Adrenal gland (tissue), 12 donors: Measurements from ENCODE around the gene DEF6. TPM values are rescaled to one million over a fixed set of nuclear protein-coding genes. Genes with fewer than 3 reads are reported as not detected.

Source experiments
- DNase-seq, 7 donors: peaks; one replicate each; pipeline ENCODE4 v3.0.0-alpha.2; 2019 to 2020
- H3K27ac ChIP-seq, 5 donors: fragments of 200-600 bp; sonication (generic) in 4 of 5; 1 replicate in 3 of 5; 2 replicates in 2 of 5; pipeline versions ENCODE4 v1.5.1 to v1.8.0; 2016 to 2020; ENCODE audit warnings: mild to moderate bottlenecking in 1 of 5
- H3K27me3 ChIP-seq: fragments of 200-600 bp; 2 replicates; pipeline ENCODE4 v1.8.0; 2021
- H3K36me3 ChIP-seq, 2 donors: fragments of 200-600 bp; replicated peaks in 1 of 2; 1 replicate in 1 of 2; 2 replicates in 1 of 2; pipeline versions ENCODE4 v1.5.1 to v1.8.0; 2018 to 2022
- H3K4me1 ChIP-seq, 2 donors: fragments of 200-600 bp; replicated peaks in 1 of 2; 1 replicate in 1 of 2; 2 replicates in 1 of 2; pipeline versions ENCODE4 v1.5.1 to v1.8.0; 2018 to 2021
- H3K4me3 ChIP-seq, 4 donors: fragments of 200-600 bp; sonication (generic) in 3 of 4; one replicate each; pipeline ENCODE4 v1.5.1; 2016 to 2018
- H3K9me3 ChIP-seq, 3 donors: fragments of 200-600 bp; sonication (generic) in 1 of 3; replicated peaks in 1 of 3; 1 replicate in 2 of 3; 2 replicates in 1 of 3; pipeline versions ENCODE4 v1.5.1 to v1.8.0; 2016 to 2021
- POLR2A ChIP-seq, 2 donors: fragments of 450-650 bp; IDR thresholded peaks; one replicate each; pipeline ENCODE4 v1.6.1; 2017; ENCODE audit warnings: antibody characterized with exemption in 2 of 2, mild to moderate bottlenecking in 2 of 2, moderate library complexity in 1 of 2
- WGBS, 4 donors: extraction: QIAGEN DNeasy Blood & Tissue Kit in 2 of 4; methylation state at CpG; one replicate each; pipeline versions ENCODE4 v1.1.5 to v1.1.7; 2013 to 2017; 5-methylcytosine and 5-hydroxymethylcytosine counted together
- intact Hi-C, 2 donors: fragments of 100-400 bp; cut with DNase I; formaldehyde crosslinking; loops; one replicate each; pipeline versions ENCODE4 v1.14.1 to v1.15.0; 2022 to 2023
- polyA plus RNA-seq, 3 donors: library from polyadenylated mRNA; stranded (reverse); fragments of 200-250 nt in 2 of 3; fragments of 350-450 nt in 1 of 3; fragmentation: Illumina TruSeq in 1 of 3; extraction: RNeasy Lipid Tissue Mini Kit (QIAGEN cat#74804) in 1 of 3; gene quantifications; one replicate each; pipeline ENCODE4 v1.2.3, GENCODE V29; 2013 to 2014
- total RNA-seq, 9 donors: library from RNA; depleted of rRNA in 4 of 9; stranded (reverse); fragments of >200 nt in 4 of 9; fragments of 120-200 nt in 1 of 9; fragmentation: NEBNext Ultra II Directional in 1 of 9; extraction: Animal tissue kit (Norgen Biotek cat#: 25700) in 1 of 9; gene quantifications; one replicate each; pipeline versions ENCODE4 v1.1.0 to v1.2.4, GENCODE V29; 2013 to 2023
- TF ChIP-seq, protein P1 (sequence below), 6 experiments: fragments of 450-650 bp in 4 of 6; fragments of 200-600 bp in 2 of 6; sonication (generic) in 1 of 6; IDR thresholded peaks; 1 replicate in 5 of 6; 2 replicates in 1 of 6; pipeline versions ENCODE4 v1.5.1 to v1.8.0; 2016 to 2021; ENCODE audit warnings: antibody characterized with exemption in 6 of 6, mild to moderate bottlenecking in 2 of 6, moderate library complexity in 1 of 6
- donor health status: healthy with polysubstance abuse.
- donor health status: Bipolar disorder and iron deficiency.
- donor health status: DM: yes; HTN: yes; CAD: no.
- donor health status: DM: no; HTN: no; CAD: no.
- donor health status: DM: no; HTN: no; CAD: no.
- donor health status: DM: yes; HTN: yes; CAD: no.

DEF6 gene
- total and polyA plus RNA-seq, 12 donors: 1.6 to 26.1 (median 6.1) TPM

DNA sequence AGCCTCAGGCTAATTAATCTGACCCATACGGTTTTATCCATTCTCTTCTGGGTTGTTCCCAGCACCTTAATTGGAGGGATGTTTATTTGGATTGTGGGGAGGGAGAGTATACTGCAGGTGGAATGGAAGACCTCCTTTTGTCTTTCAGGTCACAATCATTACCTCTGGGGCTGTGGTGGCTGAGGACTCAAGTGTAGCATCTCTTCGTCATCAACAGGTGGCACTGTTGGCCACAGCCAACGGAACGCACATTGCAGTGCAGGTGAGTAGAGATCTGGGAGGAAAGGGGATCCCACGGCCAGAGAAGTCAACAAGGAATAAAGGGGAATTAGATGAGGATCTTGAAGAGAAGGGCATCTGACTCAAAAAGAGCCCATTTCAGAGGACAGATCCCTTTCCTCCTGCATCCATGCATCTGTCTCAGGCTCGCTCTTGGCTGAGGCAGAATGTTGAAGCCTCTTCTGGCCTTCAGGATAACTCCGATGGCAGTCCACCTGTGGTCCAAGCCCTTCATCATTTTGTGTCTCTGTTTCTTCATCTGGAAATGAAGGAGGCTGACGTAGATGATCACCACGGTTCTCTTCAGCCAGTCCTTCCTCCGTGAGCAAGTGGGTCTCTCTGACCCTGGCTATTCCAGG lies 3.2 kb upstream of the DEF6 start:
- H3K4me1 ChIP-seq: peaks cover 0 to 6% of the 10 kb centered on the region in 2 donors
- no peak overlapping the region for H3K4me3 ChIP-seq
- no peaks in the 10 kb centered on the region for H3K9me3 ChIP-seq
- H3K27ac ChIP-seq: no peak overlapping the region
- no peak for TF ChIP-seq POLR2A (IDR thresholded peaks at IDR 0.05)
- TF ChIP-seq, protein P1, sequence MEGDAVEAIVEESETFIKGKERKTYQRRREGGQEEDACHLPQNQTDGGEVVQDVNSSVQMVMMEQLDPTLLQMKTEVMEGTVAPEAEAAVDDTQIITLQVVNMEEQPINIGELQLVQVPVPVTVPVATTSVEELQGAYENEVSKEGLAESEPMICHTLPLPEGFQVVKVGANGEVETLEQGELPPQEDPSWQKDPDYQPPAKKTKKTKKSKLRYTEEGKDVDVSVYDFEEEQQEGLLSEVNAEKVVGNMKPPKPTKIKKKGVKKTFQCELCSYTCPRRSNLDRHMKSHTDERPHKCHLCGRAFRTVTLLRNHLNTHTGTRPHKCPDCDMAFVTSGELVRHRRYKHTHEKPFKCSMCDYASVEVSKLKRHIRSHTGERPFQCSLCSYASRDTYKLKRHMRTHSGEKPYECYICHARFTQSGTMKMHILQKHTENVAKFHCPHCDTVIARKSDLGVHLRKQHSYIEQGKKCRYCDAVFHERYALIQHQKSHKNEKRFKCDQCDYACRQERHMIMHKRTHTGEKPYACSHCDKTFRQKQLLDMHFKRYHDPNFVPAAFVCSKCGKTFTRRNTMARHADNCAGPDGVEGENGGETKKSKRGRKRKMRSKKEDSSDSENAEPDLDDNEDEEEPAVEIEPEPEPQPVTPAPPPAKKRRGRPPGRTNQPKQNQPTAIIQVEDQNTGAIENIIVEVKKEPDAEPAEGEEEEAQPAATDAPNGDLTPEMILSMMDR (IDR thresholded peaks at IDR 0.05): peak; percentile 31 to 67 (median 62)
- intact Hi-C loops: no loop called here
- peaks cover 0 to 63% of the 10 kb centered on the region in 2 donors for H3K36me3 ChIP-seq
- DNase-seq: peak in 4 of 7 donors; percentile 44 to 67 (median 48)
- H3K27me3 ChIP-seq: no peaks in the 10 kb centered on the region
- 59 to 64% (median 63%) methylated on average over 10 of the region's 10 CpGs for WGBS, 4 donors

DNA sequence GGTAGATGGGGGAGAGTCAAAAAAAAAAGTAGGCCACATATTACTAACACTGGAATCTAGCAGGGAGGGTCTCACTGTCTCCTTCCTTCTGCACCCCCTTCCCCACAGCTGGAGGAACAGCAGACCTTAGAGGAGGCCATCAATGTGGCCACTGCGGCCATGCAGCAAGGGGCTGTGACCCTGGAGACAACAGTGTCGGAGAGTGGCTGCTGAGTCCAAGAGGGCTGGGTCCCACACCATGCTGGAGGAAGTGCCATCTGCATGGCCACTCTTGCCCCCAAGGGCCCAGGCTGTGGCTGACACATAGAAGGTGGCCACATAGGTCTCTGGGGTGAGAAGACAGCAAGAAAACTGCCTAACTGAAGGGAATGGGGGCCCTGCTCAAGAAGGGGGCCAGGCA lies 2.6 kb upstream of the DEF6 start:
- TF ChIP-seq, protein P1 (IDR thresholded peaks at IDR 0.05): no peak
- TF ChIP-seq POLR2A (IDR thresholded peaks at IDR 0.05): no peak
- peaks cover 0 to 57% of the 10 kb centered on the region in 2 donors for H3K36me3 ChIP-seq

DNA sequence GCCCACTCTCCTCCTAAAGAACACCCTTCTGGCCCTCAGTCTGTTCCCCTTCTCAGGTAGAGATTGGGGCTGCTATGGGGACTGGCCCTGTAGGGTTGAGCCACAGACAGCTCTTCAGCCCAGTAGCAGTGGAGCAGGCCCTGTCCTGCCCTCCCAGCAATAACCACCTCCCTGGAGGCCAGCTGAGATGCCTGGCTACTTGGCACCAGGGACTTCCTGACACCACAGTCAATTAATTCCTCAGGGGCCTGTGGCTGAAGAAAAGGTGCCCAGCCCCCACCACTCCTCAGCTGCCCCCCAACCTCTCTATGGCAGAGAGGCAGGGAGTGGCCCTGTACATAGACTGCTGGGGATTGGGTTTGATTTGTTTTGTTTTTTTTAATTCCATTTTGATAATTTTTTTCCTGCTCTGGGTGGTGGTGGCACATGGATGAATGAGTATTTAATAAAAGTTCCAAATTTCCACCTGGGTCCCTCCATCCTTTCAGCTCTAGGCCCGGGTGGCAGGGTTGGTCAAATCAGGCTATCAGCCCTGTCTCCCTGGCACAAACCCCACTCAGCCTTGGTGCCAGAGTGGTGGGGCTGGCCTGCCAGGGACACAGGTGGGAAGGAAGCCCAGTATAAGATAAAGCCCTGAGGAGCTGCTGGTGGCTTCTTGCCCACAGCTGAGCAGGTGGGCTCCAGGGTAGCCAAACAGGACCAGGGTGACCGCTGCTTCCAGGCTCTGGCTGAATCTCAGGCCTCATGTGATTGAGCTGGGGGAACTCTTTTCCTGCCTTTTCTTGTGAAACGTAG lies 1.9 kb upstream of the DEF6 start:
- TF ChIP-seq POLR2A (IDR thresholded peaks at IDR 0.05): no peak
- TF ChIP-seq, protein P1 (IDR thresholded peaks at IDR 0.05): no peak
- H3K27ac ChIP-seq: no peak overlapping the region
- DNase-seq: no peak
- no peaks in the 10 kb centered on the region for H3K27me3 ChIP-seq
- no peaks in the 10 kb centered on the region for H3K9me3 ChIP-seq
- H3K36me3 ChIP-seq: peaks cover 0 to 50% of the 10 kb centered on the region in 2 donors
- no peak overlapping the region for H3K4me3 ChIP-seq
- peaks cover 0 to 6% of the 10 kb centered on the region in 2 donors for H3K4me1 ChIP-seq
- intact Hi-C loops: no loop called here
- 35 to 77% (median 56%) methylated on average over 2 to 3 of the region's 3 CpGs for WGBS, 4 donors

More for the DNA sequence above, 2.6 kb upstream of the DEF6 start:
- Histone ChIP-seq H3K4me3 (no peak overlapping the region), H3K27ac (no peak overlapping the region), H3K9me3 (no peaks in the 10 kb centered on the region), H3K4me1 (peaks cover 0 to 6% of the 10 kb centered on the region in 2 donors), H3K27me3 (no peaks in the 10 kb centered on the region)
- DNase-seq: no peak
- intact Hi-C loops: no loop called here
- WGBS, 4 donors: 77 to 97% (median 95%) methylated on average over 2 of the region's 2 CpGs; no CpG with 5 or more reads in 1 of the 4 donors

DNA sequence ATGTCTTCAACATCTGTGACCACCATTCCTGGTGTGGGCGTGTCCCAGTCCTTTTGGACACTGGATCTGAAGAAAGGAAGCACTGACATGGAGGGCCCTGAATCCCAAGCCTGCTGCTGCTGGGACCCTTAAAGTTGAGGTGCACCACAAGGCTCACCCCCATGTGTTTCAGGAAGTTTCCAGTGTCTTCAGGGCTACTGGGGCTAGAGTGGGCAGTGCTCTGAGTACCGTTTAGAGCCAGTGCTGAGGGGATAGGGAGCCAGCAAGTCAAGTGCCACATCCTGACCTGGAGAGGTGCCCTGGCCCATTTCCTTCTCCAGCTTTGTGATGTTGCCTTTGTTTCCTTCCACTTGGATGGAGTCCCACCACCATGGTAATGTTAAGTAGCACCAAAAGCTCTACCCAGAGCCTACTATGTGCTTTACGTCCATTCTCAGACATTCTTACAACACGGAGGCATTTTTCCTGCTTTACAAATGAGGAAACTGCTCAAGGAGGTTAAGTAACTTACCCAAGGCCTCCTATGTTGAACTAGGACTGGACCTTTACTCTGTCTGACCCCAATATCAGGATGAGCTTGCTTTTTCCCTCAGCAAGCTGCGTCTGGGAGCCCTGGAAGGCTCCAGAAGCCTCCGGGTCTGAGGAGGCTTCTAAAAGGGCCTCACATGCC lies 552 bp upstream of the DEF6 start:
- H3K27ac ChIP-seq: peak overlapping the region in 1 of 5 donors; percentile 26
- H3K27me3 ChIP-seq: no peaks in the 10 kb centered on the region
- H3K9me3 ChIP-seq: no peaks in the 10 kb centered on the region
- TF ChIP-seq POLR2A (IDR thresholded peaks at IDR 0.05): no peak
- TF ChIP-seq, protein P1 (IDR thresholded peaks at IDR 0.05): no peak
- H3K36me3 ChIP-seq: peaks cover 0 to 36% of the 10 kb centered on the region in 2 donors
- H3K4me3 ChIP-seq: no peak overlapping the region
- DNase-seq: no peak
- WGBS, 4 donors: 48 to 76% (median 65%) methylated on average over 4 to 6 of the region's 6 CpGs
- intact Hi-C loops: no loop called here
- H3K4me1 ChIP-seq: peaks cover 0 to 6% of the 10 kb centered on the region in 2 donors
